ENCODE measurements around the gene CYP19A1.
"Not testable (repeated sequence)": the region's sequence is repeated elsewhere in the genome, so short reads cannot be mapped to it uniquely, and the experiment has no call there.

The CYP19A1 gene

GRCh38 chr15:51267051-51267702, 71.2 kb downstream of the CYP19A1 start:
- in situ Hi-C loops (cut with MboI; ENCODE audit: low sequenced_read_pairs): no loop called here

DNA sequence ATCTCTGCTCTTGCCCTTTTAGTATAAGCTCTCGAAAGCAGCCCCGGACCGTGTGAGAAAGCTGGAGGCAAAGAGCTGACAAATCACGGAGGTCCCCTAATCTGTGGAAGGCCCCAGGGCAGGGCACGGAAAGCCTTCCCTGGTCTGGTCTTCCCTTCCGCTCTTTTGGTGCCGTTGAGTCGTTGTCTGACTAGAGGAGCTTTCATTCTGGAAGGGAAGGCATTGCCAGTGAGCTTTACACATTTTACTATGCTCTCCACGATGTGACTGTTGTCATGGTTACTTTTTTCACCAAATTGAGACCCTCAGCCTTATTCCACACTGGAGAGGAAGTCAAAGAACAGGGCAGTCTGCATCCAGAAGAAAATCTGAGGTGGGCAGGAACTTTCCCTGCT, 71.7 kb downstream of the CYP19A1 start:
- in situ Hi-C loops (cut with MboI; ENCODE audit: low sequenced_read_pairs): no loop called here

- in situ Hi-C loops (cut with MboI; ENCODE audit: low sequenced_read_pairs): no loop called here
Measured at GRCh38 chr15:51265037-51265555, 73.3 kb downstream of the CYP19A1 start.

- in situ Hi-C loops (cut with MboI; ENCODE audit: low sequenced_read_pairs): no loop called here
Measured at GRCh38 chr15:51263726-51264125, 74.7 kb downstream of the CYP19A1 start.

DNA sequence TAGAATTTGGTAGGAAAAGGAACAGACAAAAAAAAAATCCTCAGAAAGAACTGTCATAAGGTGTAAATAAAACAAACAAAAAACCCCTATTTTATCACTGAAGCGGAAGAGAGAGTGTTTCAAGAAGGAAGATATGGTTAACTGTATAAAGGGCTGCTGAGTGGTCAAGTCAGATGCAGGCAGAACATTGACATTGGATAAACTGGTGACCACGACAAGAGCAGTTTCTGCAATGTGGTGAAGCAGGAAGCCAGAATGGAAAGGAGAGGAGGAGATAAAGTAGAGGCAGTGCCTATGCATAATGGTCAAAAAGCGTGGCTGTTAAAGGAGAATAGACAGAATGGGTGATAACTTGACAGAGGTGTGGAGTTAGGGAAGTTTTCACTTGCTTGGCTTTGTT, 75.3 kb downstream of the CYP19A1 start:
- in situ Hi-C loops (cut with MboI; ENCODE audit: low sequenced_read_pairs): no loop called here

- in situ Hi-C loops (cut with MboI; ENCODE audit: low sequenced_read_pairs): no loop called here
Measured at GRCh38 chr15:51262463-51262862, 75.9 kb downstream of the CYP19A1 start.

DNA sequence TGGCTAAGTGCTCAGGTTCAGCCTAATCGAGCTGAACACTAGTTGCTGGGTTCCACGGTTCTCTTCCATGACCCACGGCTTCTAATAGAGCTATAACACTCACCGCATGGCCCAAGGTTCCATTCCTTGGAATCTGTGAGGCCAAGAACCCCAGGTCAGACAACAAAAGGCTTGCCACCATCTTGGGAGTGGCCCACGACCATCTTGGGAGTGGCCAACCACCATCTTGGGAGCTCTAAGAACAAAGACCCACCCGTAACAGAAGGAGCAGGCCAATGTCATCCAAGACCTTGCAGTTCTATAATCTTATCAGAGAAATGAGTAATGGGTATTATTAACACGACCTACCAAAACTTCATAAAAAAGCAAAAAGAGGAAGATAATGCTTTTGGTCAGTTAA, 77.3 kb downstream of the CYP19A1 start:
- in situ Hi-C loops (cut with MboI; ENCODE audit: low sequenced_read_pairs): not testable (repeated sequence)

DNA sequence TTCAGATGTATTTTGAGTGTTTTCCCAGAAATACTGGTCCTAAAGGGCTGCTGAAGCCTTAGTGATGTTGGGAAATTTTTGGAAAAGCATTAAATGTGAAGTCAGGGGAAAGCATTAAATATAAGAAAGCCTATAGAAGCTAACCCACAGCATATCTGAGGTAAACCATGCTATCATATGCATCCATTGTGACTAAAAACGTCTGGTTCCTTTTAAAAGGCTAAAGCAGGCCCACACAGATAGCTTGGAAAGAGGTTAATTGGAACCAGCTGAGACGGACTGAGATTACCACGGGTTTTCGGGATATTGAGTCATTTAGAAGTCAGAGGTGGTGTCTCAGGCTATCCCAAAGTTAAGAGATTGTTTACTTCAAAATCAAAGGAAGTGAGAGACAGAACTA, 78.2 kb downstream of the CYP19A1 start:
- in situ Hi-C loops (cut with MboI; ENCODE audit: low sequenced_read_pairs): no loop called here

DNA sequence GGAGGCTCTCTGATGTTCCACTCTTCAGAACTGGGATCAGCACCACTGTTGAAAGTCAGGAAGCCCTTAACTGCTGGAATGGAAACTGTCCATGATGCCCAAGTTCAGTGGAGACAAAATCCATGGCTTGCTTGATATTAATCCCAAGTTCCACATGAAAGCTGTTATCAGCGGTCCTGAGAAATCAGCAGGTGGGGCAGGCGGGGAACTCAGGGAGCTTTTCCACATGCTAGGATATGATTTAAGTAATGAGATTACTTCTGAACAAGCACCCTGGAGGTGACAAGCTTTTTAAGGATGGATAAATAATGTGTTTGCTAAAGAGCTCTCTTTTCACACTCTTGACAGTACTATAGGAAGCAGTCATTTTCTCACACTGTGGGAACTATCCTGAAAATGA, 82.9 kb downstream of the CYP19A1 start:
- in situ Hi-C loops (cut with MboI; ENCODE audit: low sequenced_read_pairs): no loop called here

GRCh38 chr15:51253366-51253765, 85.0 kb downstream of the CYP19A1 start:
- in situ Hi-C loops (cut with MboI; ENCODE audit: low sequenced_read_pairs): no loop called here

- in situ Hi-C loops (cut with MboI; ENCODE audit: low sequenced_read_pairs): no loop called here
Measured at GRCh38 chr15:51252671-51253070, 85.7 kb downstream of the CYP19A1 start.

- in situ Hi-C loops (cut with MboI; ENCODE audit: low sequenced_read_pairs): no loop called here
Measured at GRCh38 chr15:51251556-51251955, 86.8 kb downstream of the CYP19A1 start.

GRCh38 chr15:51250217-51251011, 88.0 kb downstream of the CYP19A1 start:
- in situ Hi-C loops (cut with MboI; ENCODE audit: low sequenced_read_pairs): no loop called here

DNA sequence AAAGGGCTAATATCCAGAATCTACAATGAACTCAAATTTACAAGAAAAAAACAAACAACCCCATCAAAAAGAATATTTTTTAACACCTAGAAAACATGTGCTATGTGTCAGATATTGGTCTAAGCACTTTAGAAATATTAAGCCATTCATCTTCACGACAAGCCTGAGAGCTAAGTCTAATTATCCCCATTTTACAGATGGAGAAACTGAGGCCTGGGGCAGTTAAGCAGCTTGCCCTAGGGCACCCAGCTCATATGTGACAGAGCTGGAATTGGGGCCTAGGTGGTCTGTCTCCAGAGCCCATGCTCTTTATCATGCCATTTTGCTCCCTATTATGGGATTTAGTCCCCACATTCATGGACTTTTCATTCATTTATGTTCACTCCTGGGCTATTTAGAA, 92.8 kb downstream of the CYP19A1 start:
- in situ Hi-C loops (cut with MboI; ENCODE audit: low sequenced_read_pairs): no loop called here

DNA sequence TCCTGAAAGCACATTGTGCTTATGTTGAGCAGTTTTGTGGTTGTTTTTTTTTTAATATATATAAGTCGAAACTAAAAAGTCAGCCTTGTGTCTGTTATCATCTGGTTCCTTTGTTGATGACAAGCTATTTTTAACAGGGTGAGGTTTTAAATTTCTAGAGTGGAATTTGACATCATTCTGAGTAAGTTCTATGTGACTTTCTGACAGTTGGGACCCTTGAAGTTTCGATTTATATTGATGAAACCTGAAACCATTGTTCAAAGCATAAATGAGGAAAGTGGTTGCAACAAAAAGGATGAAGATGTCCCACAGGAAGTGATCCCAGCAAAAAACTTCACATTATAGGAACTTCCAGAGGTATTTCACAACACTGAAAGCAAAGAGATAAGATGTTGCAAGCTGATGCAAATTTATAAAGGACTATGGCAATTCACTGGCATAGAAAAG, 94.0 kb downstream of the CYP19A1 start:
- in situ Hi-C loops (cut with MboI; ENCODE audit: low sequenced_read_pairs): no loop called here

GRCh38 chr15:51243774-51244173, 94.6 kb downstream of the CYP19A1 start:
- in situ Hi-C loops (cut with MboI; ENCODE audit: low sequenced_read_pairs): no loop called here

DNA sequence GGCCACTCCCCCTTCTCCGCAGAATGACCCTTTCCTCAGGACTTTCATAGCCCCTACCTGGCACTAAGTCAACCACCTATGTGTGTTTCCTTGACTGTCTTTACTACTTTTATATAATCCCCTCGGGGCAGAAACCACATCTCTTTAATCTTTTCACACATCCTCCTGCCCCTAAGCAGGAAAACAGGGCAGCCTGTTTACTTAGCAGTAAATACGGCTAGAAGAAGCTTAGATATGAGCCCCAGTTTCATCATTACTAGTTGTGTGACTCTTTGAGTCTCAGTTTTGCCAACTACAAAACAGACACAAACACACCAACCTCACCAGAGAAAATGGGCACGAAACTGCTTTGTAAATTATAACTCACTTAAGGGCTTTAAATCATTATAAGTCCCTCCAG, 98.3 kb downstream of the CYP19A1 start:
- in situ Hi-C loops (cut with MboI; ENCODE audit: low sequenced_read_pairs): no loop called here

DNA sequence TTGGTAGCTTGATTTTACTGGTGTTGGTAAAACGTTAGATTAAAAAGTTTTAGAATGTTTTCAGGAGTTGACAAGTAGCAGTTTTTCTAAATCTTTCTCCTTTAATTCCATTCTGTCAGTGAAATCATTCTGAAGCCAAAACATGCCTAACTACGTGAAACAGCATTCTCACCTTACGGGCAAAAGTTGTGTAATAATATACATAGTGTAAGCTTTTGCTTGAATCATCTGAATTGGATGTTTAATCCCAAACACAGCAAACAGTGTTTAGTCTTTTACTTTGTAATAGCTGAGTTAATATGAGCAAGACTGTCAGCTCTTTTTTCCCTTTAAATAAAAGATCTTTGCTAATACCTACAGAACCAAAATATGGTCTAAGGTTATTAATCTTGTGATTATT, 100.6 kb downstream of the CYP19A1 start:
- in situ Hi-C loops (cut with MboI; ENCODE audit: low sequenced_read_pairs): no loop called here

GRCh38 chr15:51234176-51234927, 104.0 kb downstream of the CYP19A1 start:
- in situ Hi-C loops (cut with MboI; ENCODE audit: low sequenced_read_pairs): no loop called here

DNA sequence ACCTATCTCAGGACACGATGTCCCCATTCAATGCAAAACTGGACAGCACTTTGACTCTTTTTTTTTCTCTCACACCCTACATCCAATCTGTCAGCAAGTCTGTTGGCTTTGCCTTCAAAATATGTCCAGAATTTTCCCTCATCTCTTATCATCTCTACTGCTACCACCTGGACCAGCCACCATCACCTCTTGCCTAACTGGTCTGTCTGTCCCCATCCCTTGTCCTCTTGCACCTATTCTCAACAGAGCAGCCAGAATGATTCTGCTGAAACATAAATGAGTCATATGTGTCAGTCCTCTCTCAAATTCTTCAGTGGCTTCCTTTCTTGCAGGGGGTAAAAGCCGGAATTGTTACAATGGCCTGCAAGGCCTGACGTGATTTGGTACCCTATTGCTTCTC, 105.8 kb downstream of the CYP19A1 start:
- in situ Hi-C loops (cut with MboI; ENCODE audit: low sequenced_read_pairs): no loop called here

- in situ Hi-C loops (cut with MboI; ENCODE audit: low sequenced_read_pairs): no loop called here
Measured at GRCh38 chr15:51229907-51230330, 108.5 kb downstream of the CYP19A1 start.

Measured in HL-60/S4 treated with retinoic acid at 250 ng/mL for 4 days and 3 days (cell line).